EH (cell line): ENCODE data around the gene ATP6V1E1.
"Not testable (repeated sequence)": the region's sequence is repeated elsewhere in the genome, so short reads cannot be mapped to it uniquely, and the experiment has no call there.

Experiments
- DNase-seq: peaks from one replicate; pipeline ENCODE4 v3.0.0-alpha.2; 2015; ENCODE audit warnings: low read depth

ATP6V1E1 gene

GRCh38 chr22:17628406-17629172 lies at the start of gene ATP6V1E1:
Gene ATP6V1E1, minus strand, starts transcription at chr22:17628749. Its CDS starts 114 bp downstream, at chr22:17628635.
- peak; percentile 97 for DNase-seq

- no peak for DNase-seq
Observed at GRCh38 chr22:17675584-17675983, 47.0 kb upstream of the ATP6V1E1 start.

- DNase-seq: no peak
Observed at GRCh38 chr22:17674152-17674551, 45.6 kb upstream of the ATP6V1E1 start.

DNA sequence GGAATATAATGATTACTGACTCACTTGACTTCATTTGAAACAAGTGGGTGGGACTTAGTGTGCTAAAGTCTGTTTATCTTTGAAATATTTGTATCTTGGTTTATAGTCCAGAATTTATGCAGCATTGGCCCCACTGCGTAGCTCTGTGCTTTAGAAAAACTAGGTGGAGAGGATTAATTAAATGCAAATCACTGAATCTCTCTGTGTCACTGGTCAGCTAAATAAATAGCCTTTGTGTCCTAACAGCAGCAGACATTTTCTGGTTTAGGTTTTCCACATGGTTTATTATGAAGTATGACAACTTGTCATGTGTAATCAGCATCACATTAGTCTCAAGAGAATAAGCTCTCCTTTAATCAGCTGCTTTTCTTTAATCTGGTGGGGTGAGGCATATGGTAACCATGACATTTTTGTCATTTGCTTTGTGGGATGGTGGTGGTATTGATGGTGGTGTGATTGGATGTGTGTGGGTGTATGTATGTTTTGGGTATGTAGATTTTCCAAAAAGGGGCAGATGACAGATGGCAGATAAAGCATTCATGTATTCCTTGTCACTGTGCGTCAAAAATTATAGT lies 44.0 kb upstream of the ATP6V1E1 start:
- peak; percentile 46 for DNase-seq

GRCh38 chr22:17671521-17672092 lies 43.1 kb upstream of the ATP6V1E1 start:
- DNase-seq: not testable (repeated sequence)

DNA sequence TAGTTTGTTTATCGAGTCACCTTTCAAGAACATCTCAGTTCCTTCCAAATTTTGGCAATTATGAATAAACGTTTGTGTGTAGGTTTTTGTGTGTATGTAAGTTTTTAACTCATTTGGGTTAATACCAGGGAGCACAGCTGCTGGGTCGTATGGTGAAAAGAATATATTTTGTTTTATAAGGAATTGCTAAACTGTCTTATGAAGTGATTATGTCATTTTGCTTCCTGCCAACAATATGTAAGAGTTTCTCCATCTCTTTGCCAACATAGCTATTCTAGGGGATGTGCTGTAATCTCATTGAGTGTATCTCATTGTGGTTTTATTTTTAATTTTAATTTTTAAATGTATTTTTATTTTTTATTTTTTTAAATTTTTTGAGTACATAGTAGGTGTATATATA lies 37.3 kb upstream of the ATP6V1E1 start:
- no peak for DNase-seq

DNA sequence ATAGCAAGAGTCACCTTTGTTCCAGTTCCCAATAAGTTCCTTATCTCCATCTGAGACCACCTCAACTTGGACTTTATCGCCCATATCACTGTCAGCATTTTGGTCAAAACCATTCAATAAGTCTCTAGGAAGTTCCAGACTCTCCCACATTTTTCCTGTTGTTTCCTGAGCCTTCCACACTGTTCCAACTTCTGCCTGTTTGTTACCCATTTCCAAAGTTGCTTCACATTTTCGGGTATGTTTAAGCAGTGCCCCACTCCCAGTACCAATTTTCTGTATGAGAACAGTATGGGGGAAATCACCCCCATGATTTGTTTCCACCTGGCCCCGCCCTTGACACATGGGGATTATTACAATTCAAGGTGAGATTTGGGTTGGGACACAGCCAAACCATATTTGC lies 36.7 kb upstream of the ATP6V1E1 start:
- no peak for DNase-seq

DNA sequence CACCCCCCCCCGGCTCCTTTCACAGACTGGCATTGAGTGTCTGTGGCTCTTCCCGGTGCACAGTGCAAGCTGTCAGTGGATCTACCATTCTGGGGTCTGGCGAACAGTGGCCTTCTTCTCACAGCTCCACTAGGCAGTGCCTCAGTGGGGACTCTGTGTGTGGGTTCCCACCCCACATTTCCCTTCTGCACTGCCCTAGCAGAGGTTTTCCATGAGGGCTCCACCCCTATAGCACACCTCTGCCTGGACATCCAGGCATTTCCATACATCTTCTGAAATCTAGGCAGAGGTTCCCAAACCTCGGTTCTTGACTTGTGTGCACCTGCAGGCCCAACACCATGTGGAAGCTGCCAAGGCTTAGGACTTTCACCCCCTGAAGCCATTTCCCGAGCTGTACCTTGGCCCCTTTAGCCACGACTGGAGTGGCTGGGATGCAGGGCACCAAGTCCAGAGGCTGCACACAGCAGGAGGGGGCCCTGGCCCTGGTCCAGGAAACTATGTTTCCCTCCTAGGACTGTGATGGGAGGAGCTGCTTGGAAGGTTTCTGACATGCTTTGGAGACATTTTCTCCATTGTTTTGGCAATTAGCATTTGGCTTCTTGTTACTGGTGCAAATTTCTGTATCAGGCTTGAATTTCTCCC lies 36.0 kb upstream of the ATP6V1E1 start:
- DNase-seq: no peak

DNA sequence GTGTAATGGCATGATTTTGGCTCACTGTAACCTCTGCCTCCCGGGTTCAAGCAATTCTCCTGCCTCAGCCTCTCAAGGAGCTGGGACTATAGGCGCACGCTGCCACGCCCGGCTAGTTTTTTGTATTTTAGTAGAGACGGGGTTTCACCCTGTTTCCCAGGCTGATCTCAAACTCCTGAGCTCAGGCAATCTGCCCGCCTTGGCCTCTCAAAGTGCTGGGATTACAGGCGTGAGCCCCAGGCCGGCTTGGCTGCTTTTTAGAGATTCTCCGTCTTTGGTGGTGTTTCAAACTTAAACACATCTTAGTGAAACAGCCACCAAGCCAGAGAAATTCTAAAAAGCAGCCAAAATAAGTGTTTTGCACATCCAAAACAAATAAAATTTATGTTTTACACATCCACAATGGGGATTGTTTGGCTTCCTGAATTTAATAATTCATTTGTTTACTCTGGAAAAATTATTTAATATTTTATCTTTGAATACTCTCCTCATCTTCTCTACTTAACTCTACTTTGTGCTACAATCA lies 28.4 kb upstream of the ATP6V1E1 start:
- no peak for DNase-seq

- DNase-seq: no peak
Observed at GRCh38 chr22:17655289-17655688, 26.7 kb upstream of the ATP6V1E1 start.

DNA sequence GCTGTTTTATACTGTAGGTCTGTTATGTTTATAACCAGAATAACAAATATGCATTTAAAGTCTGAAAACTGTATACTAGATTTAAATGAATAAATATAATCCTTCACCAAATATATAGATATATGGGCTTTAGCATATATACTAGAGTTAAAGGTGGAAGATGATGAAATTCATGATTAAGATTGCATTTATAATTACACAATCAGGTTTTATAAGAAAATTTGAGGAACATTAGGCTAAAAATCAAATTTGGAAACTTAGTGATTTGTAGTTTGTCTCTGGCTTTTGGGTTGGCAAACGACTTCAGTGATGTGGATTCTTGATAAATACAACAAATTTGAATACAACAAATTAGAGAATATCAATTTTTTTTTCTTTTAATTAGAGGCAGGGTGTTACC lies 20.0 kb upstream of the ATP6V1E1 start:
- DNase-seq: no peak

GRCh38 chr22:17647991-17648390 lies 19.4 kb upstream of the ATP6V1E1 start:
- DNase-seq: no peak

GRCh38 chr22:17647452-17647851 lies 18.9 kb upstream of the ATP6V1E1 start:
- DNase-seq: no peak

- DNase-seq: not testable (repeated sequence)
Observed at GRCh38 chr22:17642357-17642756, 13.8 kb upstream of the ATP6V1E1 start.

DNA sequence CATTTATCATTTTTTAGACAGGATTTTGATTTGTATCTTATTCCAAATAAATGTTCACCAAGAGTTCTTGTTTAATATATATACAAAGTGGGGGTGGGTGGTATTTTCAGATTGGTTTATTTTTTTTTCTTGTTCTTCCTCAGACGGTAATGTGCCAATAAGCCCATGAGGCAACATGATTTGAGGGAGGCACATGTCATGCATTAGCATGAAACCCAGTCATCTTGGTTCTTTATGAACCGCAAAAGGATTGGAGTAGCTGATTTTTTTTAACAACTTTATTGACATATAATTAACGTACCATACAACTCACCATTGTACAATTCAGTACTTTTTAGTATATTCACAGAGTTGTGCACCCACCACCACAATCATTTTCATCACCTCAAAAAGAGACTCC lies 12.7 kb upstream of the ATP6V1E1 start:
- no peak for DNase-seq

- peak; percentile 62 for DNase-seq
Observed at GRCh38 chr22:17639247-17639741, 10.7 kb upstream of the ATP6V1E1 start.

- DNase-seq: peak; percentile 85
Observed at GRCh38 chr22:17638432-17639246, 10.1 kb upstream of the ATP6V1E1 start, which contains the start of gene BCL2L13. Gene BCL2L13, plus strand, starts transcription at chr22:17638757. Its CDS starts 16,955 bp downstream, at chr22:17655712.

GRCh38 chr22:17638182-17638431 lies 9.6 kb upstream of the ATP6V1E1 start:
- no peak for DNase-seq

GRCh38 chr22:17637490-17638181 lies 9.1 kb upstream of the ATP6V1E1 start:
- no peak for DNase-seq

- DNase-seq: not testable (repeated sequence)
Observed at GRCh38 chr22:17636850-17637249, 8.3 kb upstream of the ATP6V1E1 start.

DNA sequence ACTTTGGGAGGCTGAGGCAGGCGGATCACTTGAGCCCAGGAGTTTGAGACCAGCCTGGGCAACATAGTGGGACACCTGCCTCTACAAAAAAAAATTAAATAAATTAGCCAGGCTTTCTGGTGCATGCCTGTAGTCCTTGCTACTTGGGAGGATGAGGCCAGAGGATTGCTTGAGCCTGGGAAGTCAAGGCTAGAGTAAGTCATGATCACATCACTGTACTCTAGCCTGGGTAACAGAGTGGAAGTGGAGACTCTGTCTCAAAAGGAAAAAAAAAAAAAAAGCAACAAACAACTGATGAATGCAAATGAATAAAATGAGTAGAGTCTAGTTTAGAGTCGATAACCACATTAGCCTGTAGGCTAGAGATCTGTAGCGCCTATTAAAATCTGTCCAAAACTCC lies 6.1 kb upstream of the ATP6V1E1 start:
- DNase-seq: peak; percentile 86
